Eye (tissue), 1 donor: ENCODE results near the gene LARP1.
A peak's percentile ranks its signal among the peaks of the same experiment; 100 is the strongest.
"Not testable (repeated sequence)": the region's sequence is repeated elsewhere in the genome, so short reads cannot be mapped to it uniquely, and the experiment has no call there.

ENCODE experiments used
- DNase-seq: peaks from one replicate; pipeline ENCODE4 v3.0.0-alpha.2; 2015

Gene LARP1

DNA sequence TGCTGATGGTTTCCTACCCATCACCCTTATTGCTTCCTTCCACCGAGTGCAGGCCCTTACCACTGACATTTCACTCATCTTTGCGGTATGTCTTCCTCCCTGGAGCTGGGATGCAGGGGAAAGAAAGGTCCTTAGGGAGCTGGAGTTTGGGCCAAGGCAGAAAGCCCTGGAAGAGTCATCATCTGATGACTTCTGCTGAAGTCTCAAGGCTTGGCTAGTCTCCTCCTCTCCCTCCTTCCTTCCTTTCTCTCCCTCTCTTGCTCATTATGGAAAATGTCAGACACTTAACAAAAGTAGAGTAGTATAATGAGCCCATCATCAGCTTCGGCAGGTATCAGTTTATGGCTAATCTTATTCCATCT, 40.0 kb downstream of the LARP1 start:
- no peak for DNase-seq

DNA sequence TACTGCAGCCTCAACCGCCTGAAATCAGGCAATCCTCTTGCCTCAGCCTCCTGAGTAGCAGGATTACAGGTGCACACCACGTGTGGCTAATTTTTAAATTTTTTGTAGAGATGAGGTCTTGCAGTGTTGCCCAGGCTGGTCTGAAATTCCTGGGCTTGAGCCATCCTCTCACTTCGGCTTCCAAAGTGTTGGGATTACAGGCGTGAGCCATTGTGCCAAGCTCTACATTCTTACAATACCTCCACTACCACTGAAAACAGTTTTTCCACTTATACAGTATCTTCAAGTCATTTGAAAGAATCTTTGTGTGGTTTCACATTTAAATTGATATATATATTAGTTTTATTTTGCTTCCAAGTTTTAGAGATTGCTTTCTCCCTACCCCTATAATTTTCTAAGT, 42.6 kb downstream of the LARP1 start:
- no peak for DNase-seq

DNA sequence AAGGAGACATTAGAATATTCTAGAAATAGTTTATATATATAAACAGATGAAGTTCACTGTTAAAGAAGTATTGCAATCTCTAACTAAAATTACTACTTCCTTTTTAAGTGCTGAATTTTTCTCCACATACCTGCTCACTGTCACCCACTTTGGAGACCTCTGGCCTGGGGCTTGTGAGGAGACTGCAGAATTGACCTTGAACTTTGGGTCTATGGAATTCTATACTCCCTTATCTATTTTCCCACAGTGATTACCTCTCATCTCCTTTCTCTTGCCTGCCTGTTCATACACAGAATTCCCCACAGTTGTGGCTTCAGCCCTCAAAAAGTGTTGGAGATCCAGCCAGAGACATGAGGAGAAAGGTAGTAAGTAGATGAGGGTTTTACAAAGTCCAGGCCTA, 45.4 kb downstream of the LARP1 start:
- no peak for DNase-seq

DNA sequence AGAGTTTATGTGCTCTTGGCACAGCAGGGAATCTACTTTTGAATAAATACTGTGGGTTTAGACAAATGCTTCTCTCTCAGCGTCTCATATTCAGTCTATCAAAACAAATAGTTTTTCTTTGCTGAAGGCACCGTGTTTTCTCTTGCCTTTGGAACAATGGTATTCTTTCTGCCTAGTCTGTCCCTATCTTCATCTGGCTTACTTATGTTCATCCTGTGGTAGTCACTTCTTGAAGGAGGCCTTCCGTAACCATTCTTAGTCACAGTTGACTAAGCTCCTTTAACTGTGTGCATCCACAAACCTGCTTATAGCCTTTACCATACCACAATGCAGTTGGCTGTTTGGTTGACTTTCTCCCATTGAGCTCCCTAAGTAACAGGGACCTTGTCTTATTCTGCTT, 45.9 kb downstream of the LARP1 start:
- no peak for DNase-seq

DNA sequence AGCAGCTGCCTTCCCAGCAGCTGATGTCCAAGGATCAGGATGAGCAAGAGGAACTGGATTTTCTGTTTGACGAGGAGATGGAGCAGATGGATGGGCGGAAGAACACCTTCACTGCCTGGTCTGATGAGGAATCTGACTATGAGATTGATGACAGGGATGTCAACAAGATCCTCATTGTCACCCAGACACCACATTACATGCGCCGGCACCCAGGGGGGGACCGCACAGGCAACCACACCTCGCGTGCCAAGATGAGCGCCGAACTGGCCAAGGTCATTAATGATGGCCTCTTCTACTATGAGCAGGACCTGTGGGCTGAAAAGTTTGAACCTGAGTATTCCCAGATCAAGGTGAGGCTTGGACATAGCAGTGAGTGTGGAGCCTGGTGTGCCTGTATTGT, 46.9 kb downstream of the LARP1 start:
- no peak for DNase-seq

DNA sequence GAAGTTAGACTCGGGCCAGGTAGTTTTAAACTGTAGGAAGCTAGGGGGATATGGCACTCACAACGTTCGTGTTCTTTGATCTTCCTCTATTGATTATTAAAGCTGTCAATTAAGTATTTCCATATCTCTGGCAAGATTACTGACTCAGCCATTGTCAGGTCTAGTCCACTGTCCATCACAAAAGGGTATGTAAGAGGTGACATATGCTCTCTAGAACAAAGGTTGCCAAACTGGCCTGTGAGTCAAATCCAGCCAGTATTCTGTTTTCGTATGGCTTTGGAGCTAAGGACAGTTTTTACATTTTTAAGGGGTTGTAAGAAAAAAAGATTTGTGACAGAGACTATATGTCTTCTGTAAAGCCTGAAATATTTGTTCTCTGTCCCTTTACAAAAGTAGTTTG, 51.0 kb downstream of the LARP1 start:
- DNase-seq = no peak

DNA sequence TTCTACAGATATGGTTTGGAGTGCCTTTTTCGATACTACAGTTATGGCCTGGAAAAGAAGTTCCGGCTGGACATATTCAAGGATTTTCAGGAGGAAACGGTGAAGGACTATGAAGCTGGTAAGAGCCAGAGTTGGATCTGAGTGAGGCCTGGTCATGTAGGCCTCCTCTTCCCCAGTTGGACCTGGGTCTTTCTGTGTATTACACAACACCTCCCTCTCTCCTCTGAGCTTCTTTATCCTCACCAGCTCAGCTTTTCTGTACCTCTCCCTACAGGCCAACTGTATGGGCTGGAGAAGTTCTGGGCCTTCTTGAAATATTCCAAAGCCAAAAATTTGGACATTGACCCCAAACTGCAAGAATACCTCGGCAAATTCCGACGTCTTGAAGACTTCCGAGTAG, 56.1 kb downstream of the LARP1 start:
- DNase-seq = no peak

DNA sequence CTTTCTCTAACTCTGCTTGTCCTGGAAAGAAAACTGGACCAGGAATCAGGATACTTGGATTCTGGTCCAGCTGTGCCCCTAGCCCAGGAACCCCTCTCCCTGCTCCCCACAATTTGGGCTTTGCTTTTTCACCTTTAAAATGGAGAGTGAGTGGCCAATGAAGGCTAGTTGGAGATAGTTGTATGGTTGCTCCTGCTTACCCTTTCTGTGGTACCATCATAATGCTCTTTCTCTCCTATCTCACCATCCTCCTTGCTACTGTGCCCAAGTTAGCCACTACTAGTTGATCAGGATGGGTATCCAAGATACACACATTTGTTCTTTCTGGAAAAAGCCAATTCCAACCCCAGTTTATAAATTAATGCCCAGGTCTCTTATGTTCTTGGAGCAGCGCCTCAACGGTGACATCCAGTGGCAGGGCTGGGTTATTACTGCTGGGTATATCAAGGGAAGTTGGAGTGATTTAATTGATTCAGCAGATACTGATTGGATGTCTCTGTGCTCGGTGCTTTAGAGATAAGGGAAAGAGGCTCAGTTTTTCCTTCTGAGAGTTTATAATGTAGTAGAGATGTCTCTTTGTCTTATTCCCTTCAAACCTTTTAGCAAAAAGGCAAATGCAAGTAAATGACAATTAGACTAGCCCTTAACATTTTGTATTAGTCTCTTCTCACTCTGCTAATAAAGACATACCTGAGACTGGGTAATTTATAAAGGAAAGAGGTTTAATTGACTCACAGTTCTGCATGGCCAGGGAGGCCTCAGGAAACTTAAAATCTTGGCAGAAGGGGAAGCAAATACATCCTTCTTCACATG, 56.7 kb downstream of the LARP1 start:
- peak; percentile 83 for DNase-seq

DNA sequence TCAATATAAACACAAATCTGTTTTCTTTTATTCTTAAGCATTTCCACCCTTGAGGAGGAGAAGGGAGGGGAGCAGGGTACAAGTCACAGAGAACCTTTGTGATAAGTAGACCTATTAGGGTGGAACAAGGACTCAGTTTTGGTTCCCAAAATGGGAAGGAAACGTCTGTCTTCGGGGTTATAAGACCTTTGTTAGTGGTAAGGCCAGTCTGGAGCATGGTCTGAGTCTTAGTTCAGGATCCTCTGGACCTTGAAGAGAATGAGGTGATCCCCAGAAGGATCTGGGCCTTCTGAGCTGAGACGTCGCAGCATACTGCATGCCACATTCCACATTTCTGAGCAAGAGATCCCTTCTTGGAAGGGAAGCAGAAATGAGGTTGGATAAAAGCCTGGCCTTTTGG, 58.0 kb downstream of the LARP1 start:
- no peak for DNase-seq

DNA sequence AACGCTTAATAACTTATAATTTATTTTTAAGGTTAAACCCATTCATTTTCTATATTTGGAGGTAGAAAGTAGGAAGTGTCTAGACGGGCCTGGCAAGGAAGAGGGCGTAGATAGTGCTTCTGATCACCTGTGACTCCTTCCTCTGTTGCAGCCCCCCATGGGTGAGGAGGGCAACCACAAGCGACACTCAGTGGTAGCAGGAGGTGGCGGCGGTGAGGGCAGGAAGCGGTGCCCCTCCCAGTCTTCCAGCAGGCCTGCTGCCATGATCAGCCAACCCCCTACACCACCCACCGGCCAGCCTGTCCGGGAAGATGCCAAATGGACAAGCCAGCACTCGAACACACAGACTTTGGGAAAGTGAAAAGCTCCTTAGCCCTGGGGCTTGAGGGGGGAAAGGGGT, 58.6 kb downstream of the LARP1 start:
- DNase-seq = no peak

DNA sequence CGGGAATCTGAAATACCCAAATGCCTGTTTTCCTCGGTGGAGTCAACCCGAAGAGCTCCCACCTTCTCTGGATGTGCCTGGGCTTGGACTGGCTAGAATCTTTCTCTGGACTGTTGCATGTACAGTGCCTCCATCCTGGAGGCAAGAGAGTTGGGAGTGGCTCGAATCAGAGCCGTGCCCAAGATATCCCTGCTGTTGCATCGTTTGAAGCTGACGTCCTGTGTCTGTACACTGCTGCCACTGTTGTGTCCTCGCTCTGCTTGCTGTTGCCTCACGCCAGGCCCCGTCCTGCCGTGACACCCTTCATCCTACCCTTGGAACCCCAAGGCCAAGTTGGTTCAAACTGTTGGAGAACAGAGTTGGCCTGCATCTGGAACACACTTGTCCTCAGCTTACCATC, 59.8 kb downstream of the LARP1 start:
- DNase-seq = no peak

DNA sequence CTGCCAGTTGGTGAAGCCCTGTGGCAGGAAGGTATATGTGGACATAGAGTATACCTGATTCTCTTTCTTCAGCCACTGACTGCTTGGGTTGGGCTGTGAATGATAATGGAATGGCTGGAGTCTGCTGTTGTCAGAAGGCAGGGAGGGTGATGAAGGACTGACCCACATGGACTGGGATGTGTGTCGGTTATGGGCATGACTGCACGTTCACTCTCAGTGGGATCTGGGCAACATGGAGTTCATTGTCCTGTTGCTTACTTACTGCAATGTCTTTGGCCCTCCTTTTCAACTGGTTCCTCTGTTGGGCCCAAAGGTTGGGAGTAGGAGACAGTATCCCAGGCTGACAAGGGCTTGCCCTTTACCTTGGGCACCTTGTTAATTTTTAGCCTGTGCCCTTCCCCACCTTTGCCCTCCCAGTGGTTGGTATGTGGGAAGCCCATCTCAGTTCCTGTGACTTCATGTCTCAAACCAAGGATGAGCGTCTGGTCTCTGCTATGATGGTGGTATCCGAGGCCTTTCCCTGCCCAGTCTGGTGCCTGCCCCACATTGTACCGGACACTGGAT, 60.6 kb downstream of the LARP1 start:
- no peak for DNase-seq

DNA sequence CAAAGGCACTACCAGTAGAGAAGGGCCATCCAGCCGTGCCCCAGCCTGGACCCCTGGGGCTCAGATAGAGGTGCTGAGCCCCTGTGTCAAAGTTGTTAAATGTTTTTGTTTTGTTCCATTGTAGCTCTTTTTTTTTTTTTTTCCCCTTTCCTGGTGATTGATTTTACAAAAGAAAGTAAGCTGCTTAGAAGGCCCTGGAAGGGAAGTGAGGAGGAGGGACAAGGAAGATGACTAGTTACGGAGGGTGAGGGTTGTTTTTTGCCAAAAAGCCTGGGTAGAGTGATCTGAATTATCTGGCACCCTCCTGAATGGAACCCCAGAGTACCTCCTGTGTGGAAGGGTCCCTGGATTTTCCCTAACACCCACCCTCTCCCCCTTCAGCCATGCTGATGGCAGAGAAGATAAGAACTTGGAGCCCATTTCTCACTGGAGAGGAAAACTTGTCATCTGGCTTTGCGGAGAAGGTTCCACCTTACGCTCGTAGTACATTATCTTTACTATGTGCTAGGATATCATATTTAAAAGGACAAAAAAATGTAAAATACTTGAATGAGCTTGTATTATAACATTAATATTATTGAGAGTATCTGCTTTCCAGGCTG, 61.8 kb downstream of the LARP1 start:
- no peak for DNase-seq

DNA sequence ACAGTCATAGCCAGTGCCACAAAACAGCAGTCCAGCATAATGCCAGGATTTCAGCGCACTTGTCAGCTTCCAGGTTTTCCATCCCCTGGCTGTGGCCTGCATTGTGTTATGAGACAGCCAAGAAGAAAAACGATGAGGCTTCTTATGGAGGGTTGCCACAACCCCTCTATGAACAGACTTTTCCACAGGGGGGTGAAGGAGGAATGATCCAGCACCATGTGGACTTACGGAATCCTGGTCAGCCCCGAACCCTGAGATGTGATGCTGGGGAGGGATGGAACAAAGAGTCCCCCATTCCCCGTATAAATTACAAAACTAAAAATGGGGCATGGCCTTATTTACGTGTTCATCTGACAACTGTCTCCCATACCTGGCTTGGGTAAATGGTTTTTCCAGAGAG, 62.6 kb downstream of the LARP1 start:
- DNase-seq = no peak

DNA sequence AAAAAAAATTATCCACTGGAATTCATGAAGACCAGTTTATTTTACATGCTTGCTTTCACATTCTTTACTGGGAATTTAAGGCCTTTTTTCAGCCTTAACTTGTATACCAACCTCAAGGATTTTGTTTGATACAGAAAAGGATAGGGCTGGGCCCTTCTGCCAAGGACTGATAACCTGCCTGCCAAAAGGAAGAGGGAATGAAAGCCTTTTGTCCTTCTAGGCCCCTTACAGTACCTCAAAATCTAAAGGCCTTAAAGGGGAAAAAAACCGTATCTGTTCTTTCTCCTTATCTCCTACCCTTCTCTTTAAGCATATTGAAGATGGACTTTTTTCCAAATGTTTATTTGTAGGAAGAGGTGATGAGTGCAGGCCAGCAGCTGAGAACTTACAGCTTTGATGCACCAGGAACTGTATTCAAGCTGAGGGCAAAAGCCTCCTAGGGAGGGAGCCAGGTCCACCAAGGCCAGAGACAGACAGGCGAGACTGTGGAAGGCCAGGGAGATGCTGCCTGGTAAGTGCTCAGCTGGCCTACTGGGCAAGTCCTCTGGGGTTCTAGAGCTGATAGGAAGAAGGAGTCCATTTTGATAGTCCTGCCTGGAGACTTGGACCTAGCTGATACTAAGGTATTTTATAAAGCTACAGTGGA, 63.4 kb downstream of the LARP1 start:
- no peak for DNase-seq

DNA sequence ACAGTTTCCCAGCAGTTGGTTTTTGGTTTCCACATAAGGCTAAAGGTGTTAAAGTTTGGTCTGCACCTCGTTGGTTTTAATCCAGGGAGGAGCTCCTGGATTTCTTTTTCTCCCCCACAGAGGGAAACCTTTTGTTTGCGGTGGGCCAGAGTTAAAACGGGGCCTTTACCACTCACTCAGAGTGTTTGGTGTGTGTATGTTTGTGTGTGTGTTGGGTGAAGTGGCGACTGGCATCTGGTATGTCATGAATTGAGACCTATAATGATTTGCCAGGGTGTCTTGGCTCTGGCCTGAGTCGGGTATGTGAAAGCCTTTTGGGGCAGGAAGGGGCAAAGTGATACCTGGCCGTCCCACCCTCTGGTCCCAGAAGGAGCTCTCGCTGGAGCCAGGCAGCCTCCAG, 64.4 kb downstream of the LARP1 start:
- no peak for DNase-seq

DNA sequence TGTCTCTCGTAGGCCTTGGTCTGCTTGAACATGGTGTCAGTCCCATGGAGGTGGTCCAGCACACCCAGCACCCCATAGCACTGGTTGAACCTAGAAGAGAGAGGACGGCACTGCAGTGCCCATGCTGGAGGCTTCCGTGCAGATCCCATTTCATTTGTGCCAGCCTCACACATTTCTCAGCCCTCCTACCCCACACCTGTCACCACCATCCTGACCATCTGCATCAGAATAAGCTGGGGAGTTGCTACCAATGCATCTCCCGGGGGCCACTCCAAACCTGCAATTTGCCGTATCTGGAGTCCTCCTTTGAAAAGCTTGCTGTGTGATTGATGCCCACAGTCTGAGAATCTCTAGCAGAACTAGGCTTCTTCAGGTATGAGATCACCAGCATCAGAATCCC, 65.2 kb downstream of the LARP1 start:
- DNase-seq = no peak

DNA sequence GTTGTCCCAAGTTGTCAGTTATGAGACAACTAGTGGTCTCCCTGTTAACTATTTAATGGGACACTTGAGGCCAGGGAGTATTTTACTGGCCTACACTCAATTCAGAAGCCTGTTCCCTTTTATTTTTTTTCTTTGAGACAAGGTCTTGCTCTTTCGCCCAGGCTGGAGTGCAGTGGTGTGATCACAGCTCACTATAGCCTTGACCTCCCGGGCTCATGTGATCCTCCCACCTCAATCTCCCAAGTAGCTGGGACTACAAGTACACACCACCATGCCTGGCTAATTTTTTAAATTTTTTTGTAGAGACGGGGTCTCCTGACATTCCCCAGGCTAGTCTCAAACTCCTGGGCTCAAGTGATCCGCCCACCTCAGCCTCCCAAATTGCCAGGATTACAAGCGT, 67.7 kb downstream of the LARP1 start:
- DNase-seq = not testable (repeated sequence)

DNA sequence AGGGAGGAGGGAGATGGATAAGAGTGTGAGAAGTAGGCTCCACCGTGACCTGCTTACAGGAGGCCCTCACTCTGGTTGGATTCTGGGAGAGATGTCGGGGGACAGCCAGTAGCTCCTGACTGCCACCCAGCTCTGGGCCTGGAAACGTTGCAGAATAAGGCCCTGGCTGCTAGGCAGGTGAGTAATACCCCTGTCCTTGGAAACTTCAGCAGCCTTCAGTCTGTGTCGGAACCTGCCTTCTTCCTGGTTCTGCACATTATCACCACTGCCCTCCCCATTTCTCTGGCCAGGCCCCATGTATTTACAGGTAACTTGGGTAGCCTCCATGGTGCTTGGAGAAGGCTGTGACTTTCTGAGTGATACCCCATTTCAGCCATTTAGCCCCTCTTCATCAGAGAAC, 68.4 kb downstream of the LARP1 start:
- no peak for DNase-seq

DNA sequence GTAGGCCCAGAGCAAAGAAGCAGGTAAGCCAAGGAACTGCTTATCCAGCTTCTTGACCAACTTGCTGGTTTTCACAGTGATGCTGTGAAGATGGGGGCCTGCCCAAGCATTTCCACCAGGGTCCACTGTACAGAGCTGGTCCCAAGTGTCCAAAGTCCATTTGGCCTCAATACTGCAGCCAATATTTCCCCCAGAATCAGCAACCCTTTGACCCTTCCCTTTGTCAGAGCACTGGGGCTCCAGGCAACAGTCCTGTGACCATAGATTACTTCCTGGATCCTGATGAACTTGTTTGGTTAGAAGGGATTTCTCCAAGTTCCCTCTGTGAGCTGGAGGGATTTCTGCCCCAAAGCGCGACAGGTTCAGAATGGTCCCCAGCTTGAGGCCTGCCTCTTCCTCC, 68.9 kb downstream of the LARP1 start:
- no peak for DNase-seq

DNA sequence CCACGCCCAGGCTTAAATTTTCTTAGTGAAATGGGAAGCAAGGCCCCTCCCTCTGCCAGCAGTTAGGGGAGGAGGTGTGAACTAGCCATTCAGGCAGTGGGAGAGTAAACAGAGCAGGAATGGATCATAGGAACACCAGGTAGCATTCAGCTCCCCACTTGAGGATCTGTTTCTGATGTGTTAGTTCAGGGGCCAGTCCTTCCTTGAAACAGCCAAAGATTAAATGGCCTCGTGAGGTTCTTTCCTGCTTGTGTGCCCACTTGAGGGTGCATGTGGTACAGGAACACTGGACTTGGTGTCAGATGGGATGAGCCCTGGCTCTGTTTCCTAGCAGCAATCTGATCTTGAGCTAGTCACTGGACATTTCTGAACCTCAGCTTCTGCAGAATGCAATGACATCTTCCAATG, 74.0 kb downstream of the LARP1 start:
- no peak for DNase-seq

DNA sequence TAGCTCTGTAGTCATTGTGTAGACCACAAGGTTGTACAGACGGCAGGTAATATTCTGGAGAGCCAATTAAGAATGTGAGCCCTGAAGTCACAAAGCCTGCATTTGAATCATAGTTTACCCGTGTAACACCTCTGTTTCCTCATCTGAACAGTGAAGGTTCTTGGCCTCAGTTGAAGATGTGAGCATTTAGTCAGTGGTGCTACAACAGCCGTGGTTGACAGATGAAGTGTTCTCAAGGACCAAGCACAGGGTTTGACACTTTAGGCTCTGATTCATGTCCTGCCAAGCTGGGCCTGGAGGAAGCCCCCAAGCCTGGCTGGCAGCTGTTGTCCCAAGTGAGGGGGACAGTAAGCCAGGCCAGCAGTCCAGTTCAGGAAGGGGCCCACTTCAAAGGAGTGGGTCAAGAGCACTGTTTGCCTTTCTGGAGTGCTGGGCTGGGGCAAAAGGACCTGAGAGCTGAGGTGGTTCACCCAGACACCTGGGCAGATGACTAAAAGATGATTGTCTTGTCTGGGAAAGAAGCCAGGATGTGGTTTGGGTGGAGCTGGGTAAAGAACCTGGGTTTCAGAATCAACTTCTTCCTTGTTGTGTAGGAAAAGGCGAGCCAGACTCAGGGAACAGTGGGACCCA, 74.5 kb downstream of the LARP1 start:
- DNase-seq = no peak

DNA sequence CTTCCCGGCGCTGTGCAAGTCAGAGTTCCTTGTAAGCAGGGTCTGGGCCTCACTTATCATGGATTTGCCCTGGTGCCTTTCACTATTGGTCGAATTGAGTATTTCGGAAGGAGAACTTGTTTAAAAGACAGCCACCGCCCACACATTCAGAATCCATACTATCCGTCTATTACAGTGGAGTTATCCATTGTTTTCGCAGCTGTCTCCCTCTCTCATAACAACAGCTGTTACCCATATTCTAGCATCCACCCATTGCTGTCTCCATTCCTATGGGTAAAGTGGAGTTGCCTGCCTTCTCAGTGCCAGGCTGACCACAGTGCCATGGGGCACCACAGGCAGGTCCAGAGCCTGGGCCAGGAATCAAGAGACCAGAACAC, 75.0 kb downstream of the LARP1 start:
- DNase-seq = peak; percentile 43

DNA sequence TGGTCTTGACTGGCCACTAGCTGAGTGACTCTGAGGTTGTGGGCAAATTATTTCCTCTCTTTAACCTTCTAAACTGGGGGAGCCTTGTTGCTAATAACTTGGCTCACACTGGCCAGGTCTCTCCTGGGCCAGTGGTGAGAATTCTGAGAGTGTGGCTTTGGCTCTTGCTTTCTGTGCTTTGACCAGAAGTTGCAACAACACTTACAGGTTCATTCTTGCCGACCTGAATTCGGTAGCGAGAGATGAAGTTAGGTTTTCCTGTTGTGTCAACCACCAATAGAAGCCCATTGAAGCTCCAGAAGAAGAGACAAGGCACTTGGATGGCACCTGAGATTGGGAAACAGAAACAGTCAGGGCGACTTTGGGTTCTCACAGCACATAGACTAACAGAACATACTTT, 75.4 kb downstream of the LARP1 start:
- no peak for DNase-seq
